Endothelial cell of umbilical vein (primary cell): ENCODE data around the gene STRBP. TPM values are rescaled to one million over a fixed set of nuclear protein-coding genes. Genes with fewer than 3 reads are reported as not detected.

ENCODE experiments used
- BruUV-seq: library from RNA; stranded (reverse); fragments of 400-500 nt; replicated peaks from 2 replicates; lab custom pipeline; 2021; lab: Mats Ljungman, UMichigan
- CTCF ChIA-PET: fragments of 300-600, 350-600 bp; sonication (Branson Sonifier 250); formaldehyde crosslinking; loops from one replicate; lab custom pipeline; 2021; ENCODE audit warnings: antibody characterized with exemption, inconsistent platforms; lab: Charles Lee
- POLR2A ChIA-PET: fragments of 300-600, 350-600 bp; sonication (Branson Sonifier 250); formaldehyde crosslinking; loops from one replicate; lab custom pipeline; 2021; ENCODE audit warnings: antibody characterized with exemption, inconsistent platforms; lab: Charles Lee
- DNase-seq: peaks from one replicate; pipeline ENCODE4 v3.0.0-alpha.2; 2011; ENCODE audit warnings: low read depth, low spot score
- FAIRE-seq: peaks from 2 replicates; lab custom pipeline; 2011; peaks lifted over from hg19 to GRCh38; lab: Jason Lieb, UNC
- H2AFZ ChIP-seq: 2 replicates; pipeline ENCODE4 v1.6.0; 2012; ENCODE audit warnings: low read depth, low read length, control low read depth, inconsistent platforms
- H3K27ac ChIP-seq: 2 replicates; pipeline ENCODE4 v1.5.1; 2011; ENCODE audit warnings: low read depth, mild to moderate bottlenecking, control low read depth, low read length, moderate library complexity; ENCODE audit not compliant: insufficient read depth
- H3K27me3 ChIP-seq, 2 experiments: 2 replicates each; pipeline versions ENCODE4 v1.6.0 to v1.6.1; 2011; ENCODE audit warnings: low read length in 2 of 2, mixed read lengths in 1 of 2; ENCODE audit not compliant: control insufficient read depth in 2 of 2, insufficient read depth in 2 of 2
- H3K36me3 ChIP-seq, 2 experiments: 2 replicates in 1 of 2; 3 replicates in 1 of 2; pipeline ENCODE4 v1.5.1; 2011; ENCODE audit warnings: low read length in 2 of 2, mild to moderate bottlenecking in 1 of 2, moderate library complexity in 1 of 2; ENCODE audit not compliant: control insufficient read depth in 2 of 2, insufficient read depth in 2 of 2; ENCODE audit errors: extremely low read depth in 1 of 2
- H3K4me1 ChIP-seq: 3 replicates; pipeline ENCODE4 v1.5.1; 2011; ENCODE audit warnings: mild to moderate bottlenecking, low read length; ENCODE audit not compliant: control insufficient read depth, insufficient read depth; ENCODE audit errors: extremely low read depth
- H3K4me2 ChIP-seq: 2 replicates; pipeline ENCODE4 v1.6.1; 2011; ENCODE audit warnings: low read length, control low read depth, mixed read lengths; ENCODE audit not compliant: insufficient read depth
- H3K4me3 ChIP-seq, 3 experiments: fragments of 200-600 bp in 1 of 3; sonication (generic), shearing (Covaris generic) in 1 of 3; replicated peaks in 1 of 3; 2 replicates each; pipeline ENCODE4 v1.5.1; 2011 to 2016; ENCODE audit warnings: control low read depth in 3 of 3, low read length in 3 of 3, mild to moderate bottlenecking in 2 of 3, inconsistent platforms in 1 of 3, low read depth in 1 of 3, moderate library complexity in 1 of 3; ENCODE audit not compliant: insufficient read depth in 1 of 3
- H3K79me2 ChIP-seq: 2 replicates; pipeline ENCODE4 v1.6.0; 2012; ENCODE audit warnings: low read length, inconsistent platforms; ENCODE audit not compliant: control insufficient read depth, insufficient read depth
- H3K9ac ChIP-seq: replicated peaks from 2 replicates; pipeline ENCODE3; 2011; ENCODE audit warnings: low read length, control low read depth; ENCODE audit not compliant: insufficient read depth; ENCODE audit errors: extremely low read depth
- H3K9me1 ChIP-seq: replicated peaks from 3 replicates; pipeline ENCODE4 v1.6.0; 2011; ENCODE audit warnings: mild to moderate bottlenecking, low read length; ENCODE audit not compliant: control insufficient read depth, insufficient read depth; ENCODE audit errors: extremely low read depth
- H3K9me3 ChIP-seq: replicated peaks from 2 replicates; pipeline ENCODE4 v1.5.1; 2012; ENCODE audit warnings: low read length, inconsistent platforms; ENCODE audit not compliant: control insufficient read depth, insufficient read depth
- H4K20me1 ChIP-seq: replicated peaks from 2 replicates; pipeline ENCODE3; 2011; ENCODE audit warnings: mild to moderate bottlenecking, low read length; ENCODE audit not compliant: control insufficient read depth, insufficient read depth; ENCODE audit errors: extremely low read depth
- EZH2 ChIP-seq: IDR thresholded peaks from 2 replicates; pipeline ENCODE4 v1.6.1; 2012; ENCODE audit warnings: borderline replicate concordance, low read depth, mild to moderate bottlenecking, moderate library complexity, low read length, inconsistent platforms; ENCODE audit not compliant: severe bottlenecking
- FOS ChIP-seq: IDR thresholded peaks from 2 replicates; pipeline ENCODE4 v1.6.1; 2011; ENCODE audit warnings: mild to moderate bottlenecking, low read length, moderate library complexity, borderline replicate concordance; ENCODE audit not compliant: insufficient read depth
- GATA2 ChIP-seq: IDR thresholded peaks from 2 replicates; pipeline ENCODE4 v1.7.0; 2011; ENCODE audit warnings: low read depth, mild to moderate bottlenecking, moderate library complexity, mixed read lengths, low read length; ENCODE audit not compliant: insufficient read length, insufficient read depth
- JUN ChIP-seq: IDR thresholded peaks from 2 replicates; pipeline ENCODE4 v1.6.1; 2011; ENCODE audit warnings: borderline replicate concordance, low read depth; ENCODE audit not compliant: insufficient read length, insufficient read depth
- MAX ChIP-seq: IDR thresholded peaks from 2 replicates; pipeline ENCODE4 v1.6.1; 2011; ENCODE audit not compliant: insufficient read depth, insufficient read length
- MYC ChIP-seq: IDR thresholded peaks from one replicate; pipeline ENCODE4 v1.6.1; 2011; ENCODE audit warnings: mild to moderate bottlenecking, low read depth, low read length
- POLR2A ChIP-seq: IDR thresholded peaks from 2 replicates; pipeline ENCODE4 v1.6.1; 2012; ENCODE audit warnings: low read depth, mild to moderate bottlenecking, control low read depth, low read length
- POLR2AphosphoS5 ChIP-seq: IDR thresholded peaks from 2 replicates; pipeline ENCODE4 v1.6.1; 2012; ENCODE audit warnings: low read depth, mild to moderate bottlenecking, control low read depth, low read length, moderate library complexity; ENCODE audit not compliant: insufficient read depth
- dilution Hi-C: fragments of 300-500 bp; cut with MboI; formaldehyde crosslinking; loops from one replicate; pipeline ENCODE4 v1.15.0; 2019; ENCODE audit warnings: low sequenced_read_pairs; ENCODE audit not compliant: extremely low pct_ligation_motif_present
- intact Hi-C: fragments of 100-400 bp; cut with micrococcal nuclease; formaldehyde crosslinking; loops from one replicate; pipeline ENCODE4 v1.10.0; 2022
- polyA plus RNA-seq, 4 experiments: library from polyadenylated mRNA; depleted of rRNA in 3 of 4; stranded (reverse) in 3 of 4; unstranded in 1 of 4; fragments of >200 nt; gene quantifications; 2 replicates each; pipeline versions ENCODE4 v1.2.1 to v1.2.3, GENCODE V29; 2011 to 2012; ENCODE audit warnings: missing spikeins in 1 of 4
- total RNA-seq: library from RNA; stranded (reverse); gene quantifications from 2 replicates; pipeline ENCODE4 v1.2.3, GENCODE V29; 2021
- TF ChIP-seq, protein P1 (sequence below), 2 donors: IDR thresholded peaks; 1 replicate in 1 of 2; 2 replicates in 1 of 2; pipeline ENCODE4 v1.5.1; 2011; ENCODE audit warnings: low read length in 2 of 2, mild to moderate bottlenecking in 2 of 2, moderate library complexity in 2 of 2, control low read depth in 1 of 2, inconsistent platforms in 1 of 2, low read depth in 1 of 2; ENCODE audit not compliant: insufficient read depth in 1 of 2; ENCODE audit errors: extremely low read depth in 1 of 2

The STRBP gene
- total and polyA plus RNA-seq, 2 donors (not counting 3 experiments of a cell fraction or from before 2014, with no cell fraction given): 7.7 to 15.4 TPM

DNA sequence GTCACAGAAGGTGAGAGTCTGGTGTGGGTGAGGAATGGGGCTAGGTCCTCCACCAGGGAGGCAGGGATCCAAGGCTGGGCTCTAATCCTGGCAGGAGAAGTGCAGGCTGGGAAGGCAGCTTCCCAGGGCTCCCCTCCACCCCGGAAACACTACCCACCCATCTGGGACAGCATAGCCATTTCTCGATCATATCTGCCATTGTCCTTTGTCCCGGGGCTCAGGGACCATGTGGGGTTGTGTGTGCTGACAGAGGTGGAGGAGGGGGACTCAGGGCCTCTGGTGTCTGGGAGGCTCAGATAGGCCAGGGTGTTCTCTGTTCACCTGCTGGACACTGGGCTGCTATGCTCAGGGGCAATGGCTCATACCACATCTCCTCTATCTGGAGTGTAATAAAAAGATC lies 32.2 kb upstream of the STRBP start:
- Histone ChIP-seq H3K9ac (no peak overlapping the region), H3K36me3 (no peaks in the 10 kb centered on the region), H3K4me1 (peaks cover 9% of the 10 kb centered on the region), H3K27me3 (peaks cover 2 to 6% of the 10 kb centered on the region in 2 experiments), H4K20me1 (no peaks in the 10 kb centered on the region), H3K9me1 (no peaks in the 10 kb centered on the region), H3K79me2 (no peaks in the 10 kb centered on the region), H3K4me2 (no peak overlapping the region), H3K9me3 (no peaks in the 10 kb centered on the region), H2AFZ (no peak overlapping the region), H3K27ac (no peak overlapping the region), H3K4me3 (no peak overlapping the region)
- TF ChIP-seq MYC (no peak), EZH2 (no peak), GATA2 (no peak), FOS (no peak), JUN (no peak), POLR2A (no peak), MAX (no peak), POLR2AphosphoS5 (no peak)
- TF ChIP-seq, protein P1, sequence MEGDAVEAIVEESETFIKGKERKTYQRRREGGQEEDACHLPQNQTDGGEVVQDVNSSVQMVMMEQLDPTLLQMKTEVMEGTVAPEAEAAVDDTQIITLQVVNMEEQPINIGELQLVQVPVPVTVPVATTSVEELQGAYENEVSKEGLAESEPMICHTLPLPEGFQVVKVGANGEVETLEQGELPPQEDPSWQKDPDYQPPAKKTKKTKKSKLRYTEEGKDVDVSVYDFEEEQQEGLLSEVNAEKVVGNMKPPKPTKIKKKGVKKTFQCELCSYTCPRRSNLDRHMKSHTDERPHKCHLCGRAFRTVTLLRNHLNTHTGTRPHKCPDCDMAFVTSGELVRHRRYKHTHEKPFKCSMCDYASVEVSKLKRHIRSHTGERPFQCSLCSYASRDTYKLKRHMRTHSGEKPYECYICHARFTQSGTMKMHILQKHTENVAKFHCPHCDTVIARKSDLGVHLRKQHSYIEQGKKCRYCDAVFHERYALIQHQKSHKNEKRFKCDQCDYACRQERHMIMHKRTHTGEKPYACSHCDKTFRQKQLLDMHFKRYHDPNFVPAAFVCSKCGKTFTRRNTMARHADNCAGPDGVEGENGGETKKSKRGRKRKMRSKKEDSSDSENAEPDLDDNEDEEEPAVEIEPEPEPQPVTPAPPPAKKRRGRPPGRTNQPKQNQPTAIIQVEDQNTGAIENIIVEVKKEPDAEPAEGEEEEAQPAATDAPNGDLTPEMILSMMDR (IDR thresholded peaks at IDR 0.05; ENCODE audit: extremely low read depth in 1 of 2, insufficient read depth in 1 of 2, low read depth in 1 of 2, low read length in 2 of 2): no peak
- ChIA-PET CTCF (interaction anchor here (0.6 to 1.1 kb wide), 2 partner anchors 16 to 49 kb away, joined by 3 to 4 read pairs; no protein-coding TSS in a partner anchor), POLR2A (no interaction called here)
- dilution Hi-C loops: no loop called here
- FAIRE-seq: no peak
- intact Hi-C loops: no loop called here
- DNase-seq: no peak
- no TSS peak for BruUV-seq
